K562 (cell line): ENCODE data around the gene GAB2. TPM values are rescaled to one million over a fixed set of nuclear protein-coding genes. Genes with fewer than 3 reads are reported as not detected.

ENCODE experiments used
- AFF1 ChIP-seq, 2 experiments: fragments of 450-650 bp; IDR thresholded peaks; 2 replicates each; pipeline ENCODE4 v1.6.1; 2018; ENCODE audit warnings: mild to moderate bottlenecking in 2 of 2, low read depth in 1 of 2; ENCODE audit not compliant: partially characterized antibody in 2 of 2
- ARID2 ChIP-seq: fragments of 450-650 bp; IDR thresholded peaks from 2 replicates; pipeline ENCODE4 v1.6.1; 2017; ENCODE audit warnings: antibody characterized with exemption, mild to moderate bottlenecking
- ATF4 ChIP-seq: fragments of 450-650 bp; formaldehyde crosslinking; IDR thresholded peaks from 2 replicates; pipeline ENCODE4 v1.4.0; 2022; ENCODE audit warnings: mild to moderate bottlenecking, moderate library complexity
- ATF7 ChIP-seq: fragments of 450-650 bp; IDR thresholded peaks from 2 replicates; pipeline ENCODE4 v1.7.1; 2014; ENCODE audit warnings: mild to moderate bottlenecking, moderate library complexity
- C11orf30 ChIP-seq: fragments of 450-650 bp; IDR thresholded peaks from 2 replicates; pipeline ENCODE4 v1.6.1; 2016; ENCODE audit warnings: low read depth, mild to moderate bottlenecking
- FOXK1 ChIP-seq: sonication (generic); formaldehyde crosslinking; IDR thresholded peaks from 2 replicates; pipeline ENCODE4 v1.8.0; 2022; ENCODE audit warnings: missing genetic modification reagents, mild to moderate bottlenecking, borderline replicate concordance
- MEF2D ChIP-seq: conservative IDR thresholded peaks from 2 replicates; pipeline ENCODE4 v1.6.1; 2016; ENCODE audit warnings: low read depth, missing genetic modification characterization, missing compliant biosample characterization
- NFRKB ChIP-seq: fragments of 450-650 bp; IDR thresholded peaks from 2 replicates; pipeline ENCODE4 v1.6.1; 2016; ENCODE audit warnings: low read depth
- NR2C2 ChIP-seq, 2 experiments: fragments of 200-800 bp in 1 of 2; sonication (Bioruptor generic) in 1 of 2; sonication (generic) in 1 of 2; formaldehyde crosslinking in 1 of 2; IDR thresholded peaks; 2 replicates each; pipeline versions ENCODE4 v1.6.1 to v1.8.0; 2016 to 2022; ENCODE audit warnings: mild to moderate bottlenecking in 1 of 2, missing compliant biosample characterization in 1 of 2, missing genetic modification characterization in 1 of 2, missing genetic modification reagents in 1 of 2
- POLR2B ChIP-seq: fragments of 450-650 bp; IDR thresholded peaks from 2 replicates; pipeline ENCODE4 v1.6.1; 2018; ENCODE audit warnings: low read depth; ENCODE audit not compliant: partially characterized antibody
- U2AF2 ChIP-seq: fragments of 200-400 bp; formaldehyde crosslinking; optimal IDR thresholded peaks from 2 replicates; pipeline ENCODE3; 2017; ENCODE audit warnings: low read depth, mild to moderate bottlenecking, low read length
- ZBTB33 ChIP-seq: sonication (generic); formaldehyde crosslinking; IDR thresholded peaks from 2 replicates; pipeline ENCODE4 v1.8.1; 2023; ENCODE audit warnings: mild to moderate bottlenecking, missing genetic modification reagents
- ZNF57 ChIP-seq: fragments of 450-650 bp; formaldehyde crosslinking; IDR thresholded peaks from 2 replicates; pipeline ENCODE4 v1.4.0; 2020; ENCODE audit warnings: mild to moderate bottlenecking, moderate library complexity
- ZNF644 ChIP-seq: fragments of 200-800 bp; sonication (Bioruptor generic); IDR thresholded peaks from 2 replicates; pipeline ENCODE4 v1.6.1; 2016; ENCODE audit warnings: low read depth, missing genetic modification characterization, missing compliant biosample characterization
- ZNF707 ChIP-seq: fragments of 250-450 bp; sonication (Bioruptor Pico); conservative IDR thresholded peaks from 2 replicates; pipeline ENCODE4 v1.8.0; 2022; ENCODE audit warnings: inconsistent platforms, mild to moderate bottlenecking, moderate library complexity
- polyA plus RNA-seq, 8 experiments: library from polyadenylated mRNA; depleted of rRNA in 4 of 8; stranded (reverse) in 5 of 8; unstranded in 3 of 8; fragments of >200 nt; fragmentation: Nextera tagmentation in 2 of 8; fragmentation: Illumina TruSeq in 1 of 8; extraction: Ambion mirVana in 2 of 8; extraction: Trizol in 1 of 8; gene quantifications; 2 replicates each; pipeline versions ENCODE4 v1.2.1 to v1.2.3, GENCODE V29; 2011 to 2014; ENCODE audit warnings: inconsistent platforms in 1 of 8, missing spikeins in 1 of 8
- total RNA-seq, 7 experiments: library from RNA; depleted of rRNA in 6 of 7; stranded (reverse); fragments of >200 nt in 6 of 7; fragmentation: Illumina TruSeq in 2 of 7; extraction: Trizol in 2 of 7; gene quantifications; 2 replicates each; pipeline versions ENCODE4 v1.2.1 to v1.2.3, GENCODE V29; 2011 to 2021; ENCODE audit warnings: low replicate concordance in 1 of 7

GAB2 gene
- total and polyA plus RNA-seq, 9 of the 15 experiments (the other 6 are each of a cell fraction or from before 2014, with no cell fraction given), result 2.3 to 35.2 (median 16.1) TPM

DNA sequence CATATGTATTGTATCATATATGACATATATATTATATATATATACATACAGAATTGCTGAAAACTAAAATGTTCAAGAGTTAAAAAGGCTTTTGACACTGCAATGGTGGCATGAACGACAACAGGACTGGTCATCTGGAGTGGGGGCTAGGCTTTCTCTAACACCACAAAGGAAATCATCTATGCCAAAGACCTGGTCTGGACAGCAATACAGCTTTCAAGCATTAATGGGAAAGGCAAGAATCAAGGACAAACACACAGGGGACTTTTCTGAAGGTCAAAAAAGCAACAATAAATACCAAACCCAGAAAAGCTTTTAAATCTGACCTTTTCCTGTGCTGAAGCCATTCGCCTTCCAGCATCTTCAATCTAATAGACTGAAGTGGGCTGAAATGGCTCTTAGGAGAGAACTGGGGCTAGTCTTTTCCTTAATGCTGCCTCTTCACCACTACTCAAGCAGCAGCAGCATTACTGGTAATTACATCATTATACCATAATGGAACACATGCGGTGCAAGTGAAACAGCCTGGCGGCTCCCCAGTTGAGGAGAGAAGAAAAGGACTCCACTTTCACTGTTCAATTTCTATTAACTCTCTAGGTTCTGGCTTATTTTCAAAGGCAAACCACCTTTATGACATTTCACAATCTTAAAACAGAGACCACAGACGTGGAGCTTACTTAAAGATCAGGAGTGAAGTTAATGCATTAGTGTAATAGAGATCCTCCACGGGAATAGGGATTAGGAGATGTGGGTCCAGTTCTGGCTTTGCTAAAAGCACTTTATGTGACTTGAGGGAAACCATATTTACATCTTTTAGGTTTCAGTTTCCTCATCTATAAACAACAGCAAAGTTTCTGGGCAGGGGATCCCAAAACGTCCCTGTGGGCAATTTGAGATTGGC is 63.0 kb downstream of the GAB2 start (continued):
- TF ChIP-seq ZBTB33 (peak; percentile 90), POLR2B (peak; percentile 29), ZNF57 (CRISPR knock-in tag) (no peak), ZNF644 (tag) (peak; percentile 41; the same call in 1 of the 2 replicates), NR2C2 (CRISPR knock-in tag; IDR thresholded peaks at IDR 0.05) (no peak), NR2C2 (tag; IDR thresholded peaks at IDR 0.05) (peak; percentile 5; the same call in 1 of the 2 replicates), ARID2 (no peak), AFF1 (IDR thresholded peaks at IDR 0.05; ENCODE audit: low read depth in 1 of 2, partially characterized antibody in 2 of 2) (peak in 1 of 2 experiments; percentile 49), NFRKB (peak; percentile 82; the same call in 1 of the 2 replicates), ATF4 (CRISPR knock-in tag) (peak; percentile 95), C11orf30 (no peak), FOXK1 (peak; percentile 26; the same call in 1 of the 2 replicates), ATF7 (peak; percentile 93), MEF2D (tag) (0 out of 2 replicates have a peak, but pooled peaks have one; percentile 22), ZNF707 (CRISPR knock-in tag) (no peak), U2AF2 (no peak)
